Measurements from ENCODE around the gene PSME4. TPM values are rescaled to one million over a fixed set of nuclear protein-coding genes. Genes with fewer than 3 reads are reported as not detected.

Gene PSME4
- total and polyA plus RNA-seq, 2 experiments from 2014 or later, result 44.7 to 98.6 TPM

DNA sequence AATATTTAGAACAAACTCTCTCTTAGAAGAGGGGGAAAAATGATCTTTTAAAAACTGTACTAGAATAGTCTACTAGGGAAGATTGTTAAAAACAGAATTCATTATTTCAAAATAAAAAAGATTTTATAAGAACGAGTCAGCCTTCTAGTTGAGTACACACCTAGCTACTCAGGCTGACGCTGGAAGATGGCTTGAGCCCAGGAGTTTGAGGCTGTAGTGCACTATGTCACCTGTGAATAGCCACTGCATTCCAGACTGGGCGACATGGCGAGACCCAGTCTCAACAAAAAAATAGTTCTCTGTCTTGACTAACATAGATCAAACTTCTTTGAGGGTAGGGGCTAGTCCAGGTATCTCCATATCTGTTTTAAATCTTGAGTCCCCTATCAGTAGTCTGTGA is 150.1 kb downstream of the PSME4 start:
- Mint-ChIP-seq H3K9me3 (no peaks in the 10 kb centered on the region), H3K27me3 (ENCODE audit: insufficient read depth, low read depth, poor library complexity) (no peaks in the 10 kb centered on the region), H3K4me1 (peaks cover 4% of the 10 kb centered on the region; the same call in 2 of the 3 replicates), H3K27ac (no peak overlapping the region), H3K36me3 (ENCODE audit: low read depth) (peaks cover 1% of the 10 kb centered on the region; the same call in 2 of the 3 replicates), H3K4me3 (no peak overlapping the region)
- H3F3A ChIP-seq (replicated peaks; ENCODE audit: low read depth), result no peaks in the 10 kb centered on the region
- TF ChIP-seq, protein P1, sequence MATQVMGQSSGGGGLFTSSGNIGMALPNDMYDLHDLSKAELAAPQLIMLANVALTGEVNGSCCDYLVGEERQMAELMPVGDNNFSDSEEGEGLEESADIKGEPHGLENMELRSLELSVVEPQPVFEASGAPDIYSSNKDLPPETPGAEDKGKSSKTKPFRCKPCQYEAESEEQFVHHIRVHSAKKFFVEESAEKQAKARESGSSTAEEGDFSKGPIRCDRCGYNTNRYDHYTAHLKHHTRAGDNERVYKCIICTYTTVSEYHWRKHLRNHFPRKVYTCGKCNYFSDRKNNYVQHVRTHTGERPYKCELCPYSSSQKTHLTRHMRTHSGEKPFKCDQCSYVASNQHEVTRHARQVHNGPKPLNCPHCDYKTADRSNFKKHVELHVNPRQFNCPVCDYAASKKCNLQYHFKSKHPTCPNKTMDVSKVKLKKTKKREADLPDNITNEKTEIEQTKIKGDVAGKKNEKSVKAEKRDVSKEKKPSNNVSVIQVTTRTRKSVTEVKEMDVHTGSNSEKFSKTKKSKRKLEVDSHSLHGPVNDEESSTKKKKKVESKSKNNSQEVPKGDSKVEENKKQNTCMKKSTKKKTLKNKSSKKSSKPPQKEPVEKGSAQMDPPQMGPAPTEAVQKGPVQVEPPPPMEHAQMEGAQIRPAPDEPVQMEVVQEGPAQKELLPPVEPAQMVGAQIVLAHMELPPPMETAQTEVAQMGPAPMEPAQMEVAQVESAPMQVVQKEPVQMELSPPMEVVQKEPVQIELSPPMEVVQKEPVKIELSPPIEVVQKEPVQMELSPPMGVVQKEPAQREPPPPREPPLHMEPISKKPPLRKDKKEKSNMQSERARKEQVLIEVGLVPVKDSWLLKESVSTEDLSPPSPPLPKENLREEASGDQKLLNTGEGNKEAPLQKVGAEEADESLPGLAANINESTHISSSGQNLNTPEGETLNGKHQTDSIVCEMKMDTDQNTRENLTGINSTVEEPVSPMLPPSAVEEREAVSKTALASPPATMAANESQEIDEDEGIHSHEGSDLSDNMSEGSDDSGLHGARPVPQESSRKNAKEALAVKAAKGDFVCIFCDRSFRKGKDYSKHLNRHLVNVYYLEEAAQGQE (IDR thresholded peaks at IDR 0.05; ENCODE audit: unreplicated experiment), result no peak
- TF ChIP-seq NANOG (IDR thresholded peaks at IDR 0.05; ENCODE audit: borderline replicate concordance) (no peak), CREB1 (CRISPR knock-in tag; IDR thresholded peaks at IDR 0.05; ENCODE audit: low read depth) (no peak)
- H3K79me2 ChIP-seq (replicated peaks; ENCODE audit: insufficient read depth), result no peaks in the 10 kb centered on the region
- DNase-seq (ENCODE audit: low spot score) (no peak), ATAC-seq (no peak)
- H3K27me3 ChIP-seq (ENCODE audit: insufficient read depth), result no peaks in the 10 kb centered on the region
- H3K27ac ChIP-seq (ENCODE audit: low read depth), result no peak overlapping the region
- no peak overlapping the region for H3K4me3 ChIP-seq
- H3K9me2 ChIP-seq (ENCODE audit: insufficient read depth), result no peaks in the 10 kb centered on the region
- H3K4me1 ChIP-seq (ENCODE audit: insufficient read depth), result no peaks in the 10 kb centered on the region
- no peaks in the 10 kb centered on the region for H4K20me1 ChIP-seq (replicated peaks; ENCODE audit: insufficient read depth)
- H3K36me3 ChIP-seq (ENCODE audit: insufficient read depth), result no peaks in the 10 kb centered on the region
- no peak overlapping the region for H3K4me2 ChIP-seq
- no peak overlapping the region for H2AFZ ChIP-seq

DNA sequence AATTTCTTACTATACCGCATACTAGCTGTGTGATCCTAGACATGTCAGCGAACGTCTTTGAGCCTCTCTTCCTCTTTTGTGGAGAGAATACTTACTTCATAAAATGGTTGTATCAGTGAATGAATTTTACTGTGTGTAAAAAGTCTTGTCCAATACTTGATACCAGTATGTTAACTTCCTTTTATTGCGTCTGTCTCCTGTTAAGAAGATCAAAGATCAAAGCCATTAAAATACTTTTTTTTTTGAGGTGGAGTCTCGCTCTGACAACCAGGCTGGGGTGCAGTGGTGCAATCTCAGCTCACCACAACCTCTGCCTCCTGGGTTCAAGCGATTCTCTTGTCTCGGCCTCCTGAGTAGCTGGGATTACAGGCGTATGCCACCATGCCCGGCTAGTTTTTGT is 150.7 kb downstream of the PSME4 start:
- no peaks in the 10 kb centered on the region for H3K9me3 Mint-ChIP-seq
- peaks cover 3% of the 10 kb centered on the region; the same call in 1 of the 3 replicates for H3K4me1 Mint-ChIP-seq
- H2AFZ ChIP-seq, result no peak overlapping the region
- DNase-seq (ENCODE audit: low spot score) (no peak), ATAC-seq (no peak)
- H3K4me1 ChIP-seq (ENCODE audit: insufficient read depth), result no peaks in the 10 kb centered on the region
- H3K27me3 Mint-ChIP-seq (ENCODE audit: insufficient read depth, low read depth, poor library complexity), result no peaks in the 10 kb centered on the region
- no peak overlapping the region for H3K4me3 Mint-ChIP-seq
- no peak overlapping the region for H3K4me2 ChIP-seq
- TF ChIP-seq JUNB (IDR thresholded peaks at IDR 0.05; ENCODE audit: unreplicated experiment) (no peak), ZNF331 (CRISPR knock-in tag; IDR thresholded peaks at IDR 0.05; ENCODE audit: low read depth) (no peak)
- TF ChIP-seq, protein P1 (IDR thresholded peaks at IDR 0.05; ENCODE audit: unreplicated experiment), result no peak
- TF ChIP-seq, protein P2, sequence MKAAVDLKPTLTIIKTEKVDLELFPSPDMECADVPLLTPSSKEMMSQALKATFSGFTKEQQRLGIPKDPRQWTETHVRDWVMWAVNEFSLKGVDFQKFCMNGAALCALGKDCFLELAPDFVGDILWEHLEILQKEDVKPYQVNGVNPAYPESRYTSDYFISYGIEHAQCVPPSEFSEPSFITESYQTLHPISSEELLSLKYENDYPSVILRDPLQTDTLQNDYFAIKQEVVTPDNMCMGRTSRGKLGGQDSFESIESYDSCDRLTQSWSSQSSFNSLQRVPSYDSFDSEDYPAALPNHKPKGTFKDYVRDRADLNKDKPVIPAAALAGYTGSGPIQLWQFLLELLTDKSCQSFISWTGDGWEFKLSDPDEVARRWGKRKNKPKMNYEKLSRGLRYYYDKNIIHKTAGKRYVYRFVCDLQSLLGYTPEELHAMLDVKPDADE (IDR thresholded peaks at IDR 0.05), result no peak
- H3K27ac ChIP-seq (ENCODE audit: low read depth), result peak overlapping the region; percentile 52; the same call in 1 of the 2 replicates
- no peaks in the 10 kb centered on the region for H3F3A ChIP-seq (replicated peaks; ENCODE audit: low read depth)
- H3K4me3 ChIP-seq, result no peak overlapping the region
- H3K79me2 ChIP-seq (replicated peaks; ENCODE audit: insufficient read depth), result no peaks in the 10 kb centered on the region
- peaks cover 8% of the 10 kb centered on the region; the same call in 2 of the 3 replicates for H3K36me3 Mint-ChIP-seq (ENCODE audit: low read depth)
- H3K36me3 ChIP-seq (ENCODE audit: insufficient read depth), result no peaks in the 10 kb centered on the region
- H3K9me2 ChIP-seq (ENCODE audit: insufficient read depth), result no peaks in the 10 kb centered on the region
- no peaks in the 10 kb centered on the region for H4K20me1 ChIP-seq (replicated peaks; ENCODE audit: insufficient read depth)
- H3K27me3 ChIP-seq (ENCODE audit: insufficient read depth), result no peaks in the 10 kb centered on the region
- no peak overlapping the region for H3K27ac Mint-ChIP-seq

All from GM23338 (cell line).